K562 (cell line): Measurements from ENCODE around the gene CPM. TPM values are rescaled to one million over a fixed set of nuclear protein-coding genes. Genes with fewer than 3 reads are reported as not detected.

Source experiments
- CAMTA2 ChIP-seq: fragments of 250-450 bp; sonication (Bioruptor Pico); conservative IDR thresholded peaks from 2 replicates; pipeline ENCODE4 v1.5.1; 2022
- ERF ChIP-seq: fragments of 450-650 bp; formaldehyde crosslinking; IDR thresholded peaks from 2 replicates; pipeline ENCODE4 v1.4.0; 2020; ENCODE audit warnings: mild to moderate bottlenecking, mixed read lengths
- ESRRA ChIP-seq: fragments of 450-650 bp; IDR thresholded peaks from 2 replicates; pipeline ENCODE4 v1.6.1; 2014; ENCODE audit warnings: low read depth, mild to moderate bottlenecking, moderate library complexity, borderline replicate concordance
- ETS2 ChIP-seq: IDR thresholded peaks from 2 replicates; pipeline ENCODE4 v1.6.1; 2016; ENCODE audit warnings: borderline replicate concordance, missing genetic modification characterization, mild to moderate bottlenecking, moderate library complexity, missing compliant biosample characterization; ENCODE audit not compliant: poor library complexity, severe bottlenecking
- ETV6 ChIP-seq, 3 experiments: fragments of 150-350 bp in 1 of 3; sonication (generic) in 1 of 3; formaldehyde crosslinking in 1 of 3; IDR thresholded peaks; 2 replicates each; pipeline versions ENCODE4 v1.6.1 to v1.8.0; 2014 to 2022; ENCODE audit warnings: borderline replicate concordance in 2 of 3, low read depth in 2 of 3, antibody characterized with exemption in 1 of 3, low read length in 1 of 3, mild to moderate bottlenecking in 1 of 3, missing genetic modification reagents in 1 of 3
- GTF2A2 ChIP-seq: IDR thresholded peaks from 2 replicates; pipeline ENCODE4 v1.6.1; 2016; ENCODE audit warnings: mild to moderate bottlenecking, missing genetic modification characterization, missing compliant biosample characterization
- HNRNPH1 ChIP-seq: fragments of 200-400 bp; formaldehyde crosslinking; optimal IDR thresholded peaks from 2 replicates; pipeline ENCODE3; 2017; ENCODE audit warnings: low read depth, mild to moderate bottlenecking, low read length, moderate library complexity
- L3MBTL2 ChIP-seq: fragments of 450-650 bp; IDR thresholded peaks from 2 replicates; pipeline ENCODE4 v1.6.1; 2016; ENCODE audit warnings: mild to moderate bottlenecking, moderate library complexity
- MEIS2 ChIP-seq: fragments of 450-650 bp; IDR thresholded peaks from 2 replicates; pipeline ENCODE4 v1.6.1; 2014; ENCODE audit warnings: mild to moderate bottlenecking; ENCODE audit not compliant: partially characterized antibody
- MLLT1 ChIP-seq, 2 experiments: fragments of 450-650 bp; IDR thresholded peaks; 2 replicates each; pipeline ENCODE4 v1.6.1; 2016
- NBN ChIP-seq: fragments of 450-650 bp; IDR thresholded peaks from 2 replicates; pipeline ENCODE4 v1.6.1; 2016; ENCODE audit warnings: low read depth, mild to moderate bottlenecking
- POLR2AphosphoS5 ChIP-seq: IDR thresholded peaks from 2 replicates; pipeline ENCODE4 v1.6.1; 2011; ENCODE audit warnings: mild to moderate bottlenecking, low read depth, low read length, moderate library complexity; ENCODE audit not compliant: control insufficient read depth, insufficient read depth
- SAFB ChIP-seq: fragments of 200-400 bp; formaldehyde crosslinking; IDR thresholded peaks from 2 replicates; pipeline ENCODE4 v1.6.1; 2017; ENCODE audit warnings: low read depth, low read length, borderline replicate concordance
- SREBF1 ChIP-seq: fragments of 150-350 bp; IDR thresholded peaks from 2 replicates; pipeline ENCODE4 v1.6.1; 2014; ENCODE audit warnings: antibody characterized with exemption, low read depth, low read length, borderline replicate concordance
- SRSF3 ChIP-seq: fragments of 200-400 bp; formaldehyde crosslinking; IDR thresholded peaks from 2 replicates; pipeline ENCODE4 v1.6.1; 2016; ENCODE audit warnings: mild to moderate bottlenecking, low read length, moderate library complexity; ENCODE audit not compliant: insufficient read depth
- TCF15 ChIP-seq: fragments of 250-450 bp; sonication (Bioruptor Pico); IDR thresholded peaks from 2 replicates; pipeline ENCODE4 v1.8.0; 2022; ENCODE audit warnings: moderate library complexity, mild to moderate bottlenecking, inconsistent platforms
- ZBTB2 ChIP-seq: fragments of 450-650 bp; IDR thresholded peaks from 2 replicates; pipeline ENCODE4 v1.6.1; 2016; ENCODE audit warnings: antibody characterized with exemption
- ZNF274 ChIP-seq: IDR thresholded peaks from 2 replicates; pipeline ENCODE4 v1.6.1; 2011; ENCODE audit warnings: low read depth, mild to moderate bottlenecking, low read length, moderate library complexity, borderline replicate concordance
- ZNF449 ChIP-seq: fragments of 250-450 bp; sonication (Bioruptor Pico); IDR thresholded peaks from 2 replicates; pipeline ENCODE4 v1.8.0; 2022; ENCODE audit warnings: moderate library complexity, mild to moderate bottlenecking, inconsistent platforms
- ZNF695 ChIP-seq: fragments of 450-650 bp; formaldehyde crosslinking; IDR thresholded peaks from 2 replicates; pipeline ENCODE4 v1.4.0; 2020; ENCODE audit warnings: mild to moderate bottlenecking, moderate library complexity
- ZNF717 ChIP-seq: fragments of 250-450 bp; sonication (Bioruptor Pico); IDR thresholded peaks from 2 replicates; pipeline ENCODE4 v1.5.0; 2021
- ZNF764 ChIP-seq: fragments of 250-450 bp; sonication (Bioruptor Pico); IDR thresholded peaks from 2 replicates; pipeline ENCODE4 v1.4.0; 2020; ENCODE audit warnings: low read depth, mild to moderate bottlenecking, moderate library complexity
- ZNF830 ChIP-seq: fragments of 250-450 bp; sonication (Bioruptor Pico); IDR thresholded peaks from 2 replicates; pipeline ENCODE4 v1.5.0; 2021; ENCODE audit warnings: mild to moderate bottlenecking
- polyA plus RNA-seq, 8 experiments: library from polyadenylated mRNA; depleted of rRNA in 4 of 8; stranded (reverse) in 5 of 8; unstranded in 3 of 8; fragments of >200 nt; fragmentation: Nextera tagmentation in 2 of 8; fragmentation: Illumina TruSeq in 1 of 8; extraction: Ambion mirVana in 2 of 8; extraction: Trizol in 1 of 8; gene quantifications; 2 replicates each; pipeline versions ENCODE4 v1.2.1 to v1.2.3, GENCODE V29; 2011 to 2014; ENCODE audit warnings: inconsistent platforms in 1 of 8, missing spikeins in 1 of 8
- total RNA-seq, 7 experiments: library from RNA; depleted of rRNA in 6 of 7; stranded (reverse); fragments of >200 nt in 6 of 7; fragmentation: Illumina TruSeq in 2 of 7; extraction: Trizol in 2 of 7; gene quantifications; 2 replicates each; pipeline versions ENCODE4 v1.2.1 to v1.2.3, GENCODE V29; 2011 to 2021; ENCODE audit warnings: low replicate concordance in 1 of 7

The CPM gene
- total and polyA plus RNA-seq, 9 of the 15 experiments (the other 6 are each of a cell fraction or from before 2014, with no cell fraction given), result 0.31 TPM; not detected in 8

GRCh38 chr12:68807576-68808387 is 125.2 kb downstream of the CPM start, which contains the start of gene MDM2 (continued):
- no peak for TF ChIP-seq SAFB
- TF ChIP-seq ZBTB2, result peak; percentile 39; the same call in 1 of the 2 replicates
- no peak for TF ChIP-seq ZNF764 (CRISPR knock-in tag)
- TF ChIP-seq SREBF1, result no peak; the same call in 1 of the 2 replicates
- peak; percentile 86 for TF ChIP-seq NBN
- peak; percentile 26; the same call in 1 of the 2 replicates for TF ChIP-seq ESRRA
- TF ChIP-seq CAMTA2, result no peak
- no peak for TF ChIP-seq HNRNPH1
- peak; percentile 73 for TF ChIP-seq MEIS2
- no peak for TF ChIP-seq ZNF717
- TF ChIP-seq ZNF830, result no peak
- no peak for TF ChIP-seq GTF2A2 (tag)
- TF ChIP-seq L3MBTL2, result peak; percentile 89
- peak; percentile 39 to 45; a peak in 2 of 4 replicates for TF ChIP-seq MLLT1 (IDR thresholded peaks at IDR 0.05)
- TF ChIP-seq ERF (CRISPR knock-in tag), result 0 out of 2 replicates have a peak, but pooled peaks have one; percentile 60
- TF ChIP-seq POLR2AphosphoS5, result peak; percentile 78
- no peak for TF ChIP-seq ZNF274
- TF ChIP-seq ZNF695, result no peak
- TF ChIP-seq TCF15 (CRISPR knock-in tag), result no peak
- TF ChIP-seq ZNF449 (CRISPR knock-in tag), result no peak
- no peak for TF ChIP-seq ETV6 (IDR thresholded peaks at IDR 0.05; ENCODE audit: borderline replicate concordance in 1 of 2, low read depth in 2 of 2, low read length in 1 of 2)
- no peak for TF ChIP-seq ETV6 (CRISPR knock-in tag; IDR thresholded peaks at IDR 0.05; ENCODE audit: borderline replicate concordance)
- TF ChIP-seq SRSF3, result no peak
- TF ChIP-seq ETS2 (tag), result no peak
